Mesendoderm (in vitro differentiated cells): ENCODE measurements around the gene CSF2RB.

ENCODE experiments used
- DNase-seq: peaks from one replicate; pipeline ENCODE4 v3.0.0; 2013
- H2AK5ac ChIP-seq: 2 replicates; pipeline ENCODE4 v1.6.1; 2013; ENCODE audit warnings: low read length, inconsistent platforms
- H2BK120ac ChIP-seq: 2 replicates; pipeline ENCODE4 v1.6.1; 2013; ENCODE audit warnings: low read depth, mild to moderate bottlenecking, low read length, moderate library complexity, mixed read lengths
- H2BK15ac ChIP-seq: replicated peaks from 2 replicates; pipeline ENCODE4 v1.6.1; 2013; ENCODE audit warnings: low read depth, mild to moderate bottlenecking, moderate library complexity
- H2BK5ac ChIP-seq: 2 replicates; pipeline ENCODE4 v1.6.1; 2013; ENCODE audit warnings: low read length, inconsistent platforms
- H3K18ac ChIP-seq: 2 replicates; pipeline ENCODE4 v1.6.1; 2013; ENCODE audit warnings: mild to moderate bottlenecking, low read length, mixed read lengths
- H3K23ac ChIP-seq: one replicate; pipeline ENCODE4 v1.6.1; 2013; ENCODE audit warnings: low read length
- H3K27ac ChIP-seq: 2 replicates; pipeline ENCODE4 v1.5.1; 2013; ENCODE audit warnings: low read depth, mild to moderate bottlenecking, inconsistent platforms, low read length, moderate library complexity
- H3K27me3 ChIP-seq: 2 replicates; pipeline ENCODE4 v1.6.1; 2013; ENCODE audit warnings: low read length, control low read depth, mild to moderate bottlenecking, inconsistent platforms; ENCODE audit not compliant: insufficient read depth, poor library complexity
- H3K36me3 ChIP-seq: 2 replicates; pipeline ENCODE4 v1.6.1; 2013; ENCODE audit warnings: low read length, inconsistent platforms; ENCODE audit not compliant: control insufficient read depth, insufficient read depth
- H3K4ac ChIP-seq: one replicate; pipeline ENCODE4 v1.6.1; 2013; ENCODE audit warnings: low read depth, mild to moderate bottlenecking, low read length, moderate library complexity
- H3K4me1 ChIP-seq: 2 replicates; pipeline ENCODE4 v1.6.1; 2013; ENCODE audit warnings: low read depth, low read length, inconsistent platforms; ENCODE audit not compliant: control insufficient read depth
- H3K4me2 ChIP-seq: 2 replicates; pipeline ENCODE4 v1.6.1; 2013; ENCODE audit warnings: low read length
- H3K4me3 ChIP-seq: 2 replicates; pipeline ENCODE4 v1.5.1; 2013; ENCODE audit warnings: mild to moderate bottlenecking, low read length
- H3K56ac ChIP-seq: one replicate; pipeline ENCODE4 v1.6.1; 2013; ENCODE audit warnings: low read length
- H3K79me1 ChIP-seq: 2 replicates; pipeline ENCODE4 v1.6.1; 2013; ENCODE audit warnings: low read length, inconsistent platforms
- H3K79me2 ChIP-seq: 2 replicates; pipeline ENCODE4 v1.6.1; 2013; ENCODE audit warnings: mild to moderate bottlenecking, low read length; ENCODE audit not compliant: control insufficient read depth, insufficient read depth
- H3K9ac ChIP-seq: 2 replicates; pipeline ENCODE4 v1.6.1; 2013; ENCODE audit warnings: low read length, inconsistent platforms
- H4K5ac ChIP-seq: one replicate; pipeline ENCODE4 v1.6.1; 2013; ENCODE audit warnings: low read length
- H4K8ac ChIP-seq: one replicate; pipeline ENCODE4 v1.6.1; 2013; ENCODE audit warnings: low read depth, mild to moderate bottlenecking, control low read depth, low read length, moderate library complexity
- WGBS: extraction: QIAGEN DNeasy Blood & Tissue Kit; methylation state at CpG from one replicate; pipeline ENCODE4 v1.1.7; 2013; ENCODE audit warnings: low lambda C conversion rate, missing lambda C conversion rate; ENCODE audit not compliant: insufficient coverage; ENCODE audit errors: extremely low coverage; 5-methylcytosine and 5-hydroxymethylcytosine counted together

The CSF2RB gene

DNA sequence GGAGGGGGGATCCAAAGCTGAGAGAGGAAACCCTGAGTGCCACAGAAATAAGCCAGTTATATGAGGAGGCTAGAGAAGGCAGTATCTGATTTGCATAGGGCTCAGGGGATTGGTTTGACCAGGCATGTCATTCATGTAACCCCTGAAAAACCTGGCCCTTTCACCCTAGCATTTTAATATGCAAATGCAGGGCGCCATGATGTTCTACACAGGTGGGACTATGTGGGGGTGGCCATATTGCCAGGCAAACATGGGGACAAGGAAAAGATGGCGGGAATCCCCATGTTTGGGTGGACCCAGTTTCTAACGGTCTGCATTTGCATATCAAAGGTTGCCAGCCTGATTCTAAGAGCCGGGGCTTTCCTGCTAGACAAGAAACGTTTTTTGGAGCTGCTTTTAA is 27.2 kb downstream of the CSF2RB start:
- H3K79me1 ChIP-seq: no peaks in the 10 kb centered on the region
- H3K56ac ChIP-seq: no peak overlapping the region
- DNase-seq: no peak
- no CpG with 5 or more reads among the region's 5 CpGs for WGBS
- no peak overlapping the region for H3K27ac ChIP-seq
- H4K8ac ChIP-seq: no peak overlapping the region
- H3K36me3 ChIP-seq: no peaks in the 10 kb centered on the region
- no peak overlapping the region for H2BK5ac ChIP-seq
- H3K27me3 ChIP-seq: no peaks in the 10 kb centered on the region
- no peaks in the 10 kb centered on the region for H3K4me1 ChIP-seq
- no peak overlapping the region for H3K4me3 ChIP-seq
- H3K18ac ChIP-seq: no peak overlapping the region
- no peak overlapping the region for H2AK5ac ChIP-seq
- no peak overlapping the region for H4K5ac ChIP-seq
- no peak overlapping the region for H3K4ac ChIP-seq
- no peaks in the 10 kb centered on the region for H3K79me2 ChIP-seq
- no peak overlapping the region for H3K9ac ChIP-seq
- H2BK120ac ChIP-seq: no peak overlapping the region
- H3K23ac ChIP-seq: no peak overlapping the region
- no peak overlapping the region for H3K4me2 ChIP-seq
- H2BK15ac ChIP-seq: no peak overlapping the region

DNA sequence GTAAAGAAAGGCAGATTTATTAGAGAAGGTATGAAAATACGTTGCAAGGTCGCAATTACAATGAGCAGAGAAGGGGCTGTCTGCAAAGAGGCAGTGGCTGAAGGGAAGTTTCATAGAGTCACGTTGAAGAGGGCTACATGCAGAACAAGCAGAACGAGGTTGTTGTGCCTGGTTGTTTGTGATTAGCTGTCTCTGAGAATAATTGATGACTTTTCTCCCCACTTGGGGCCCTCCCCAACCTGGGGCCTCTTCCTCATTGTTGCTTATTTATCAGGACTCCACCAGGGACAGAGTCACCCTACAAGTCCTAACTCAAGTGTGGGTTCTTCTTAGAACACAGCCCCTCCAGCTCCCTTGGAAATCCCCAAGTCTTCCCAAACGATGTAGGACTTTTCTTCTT is 29.1 kb downstream of the CSF2RB start:
- no peak overlapping the region for H3K56ac ChIP-seq
- no peak overlapping the region for H3K23ac ChIP-seq
- H4K8ac ChIP-seq: no peak overlapping the region
- H2BK5ac ChIP-seq: no peak overlapping the region
- H3K36me3 ChIP-seq: no peaks in the 10 kb centered on the region
- H3K4me3 ChIP-seq: no peak overlapping the region
- H2BK15ac ChIP-seq: no peak overlapping the region
- DNase-seq: no peak
- H3K4me2 ChIP-seq: no peak overlapping the region
- WGBS: no CpG with 5 or more reads among the region's 5 CpGs
- no peaks in the 10 kb centered on the region for H3K4me1 ChIP-seq
- no peak overlapping the region for H3K9ac ChIP-seq
- no peaks in the 10 kb centered on the region for H3K79me1 ChIP-seq
- no peaks in the 10 kb centered on the region for H3K27me3 ChIP-seq
- no peaks in the 10 kb centered on the region for H3K79me2 ChIP-seq
- no peak overlapping the region for H3K27ac ChIP-seq
- no peak overlapping the region for H3K4ac ChIP-seq
- no peak overlapping the region for H2AK5ac ChIP-seq
- no peak overlapping the region for H3K18ac ChIP-seq
- H4K5ac ChIP-seq: no peak overlapping the region
- H2BK120ac ChIP-seq: no peak overlapping the region

DNA sequence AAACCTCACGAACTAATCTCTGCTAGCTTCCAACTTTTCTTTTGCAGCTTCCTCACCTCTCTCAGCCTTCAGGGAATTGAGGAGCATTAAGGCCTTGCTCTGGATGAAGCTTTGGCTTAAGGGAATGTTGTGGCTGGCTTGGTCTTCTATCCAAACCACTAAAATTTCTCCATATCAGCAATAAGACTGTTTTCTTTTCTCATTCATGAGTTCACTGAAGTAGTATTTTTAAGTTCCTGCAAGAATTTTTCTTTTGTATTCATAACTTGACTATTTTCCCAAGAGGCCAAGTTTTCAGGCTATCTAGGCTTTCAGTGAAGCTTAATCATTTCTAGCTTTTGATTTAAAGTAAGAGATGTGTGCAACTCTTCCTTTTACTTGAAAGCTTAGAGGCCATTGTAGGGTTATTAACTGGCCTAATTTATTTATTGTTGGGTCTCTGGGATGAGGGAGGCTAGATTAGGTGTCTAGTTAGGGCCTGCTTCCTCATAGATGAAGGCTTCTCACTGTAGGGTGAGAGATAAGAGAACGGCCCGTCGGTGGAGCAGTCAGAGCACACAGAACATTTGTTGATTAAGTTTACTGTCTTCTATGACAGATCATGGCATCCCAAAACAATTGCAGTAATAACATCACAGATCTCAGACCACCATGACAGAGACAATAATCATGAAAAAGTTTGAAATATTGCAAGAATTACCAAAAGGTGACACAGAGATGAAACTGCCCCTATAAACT is 33.2 kb downstream of the CSF2RB start:
- no peak overlapping the region for H2BK15ac ChIP-seq
- no peak overlapping the region for H2AK5ac ChIP-seq
- no peak overlapping the region for H3K56ac ChIP-seq
- no peak overlapping the region for H2BK120ac ChIP-seq
- no peak overlapping the region for H3K4ac ChIP-seq
- no peaks in the 10 kb centered on the region for H3K79me2 ChIP-seq
- H3K36me3 ChIP-seq: no peaks in the 10 kb centered on the region
- no peaks in the 10 kb centered on the region for H3K4me1 ChIP-seq
- H2BK5ac ChIP-seq: no peak overlapping the region
- no peak overlapping the region for H4K8ac ChIP-seq
- no peaks in the 10 kb centered on the region for H3K27me3 ChIP-seq
- no peak overlapping the region for H3K18ac ChIP-seq
- H4K5ac ChIP-seq: no peak overlapping the region
- WGBS: no CpG with 5 or more reads among the region's 4 CpGs
- H3K4me2 ChIP-seq: no peak overlapping the region
- H3K79me1 ChIP-seq: no peaks in the 10 kb centered on the region
- DNase-seq: peak; percentile 13
- H3K9ac ChIP-seq: no peak overlapping the region
- no peak overlapping the region for H3K27ac ChIP-seq
- no peak overlapping the region for H3K4me3 ChIP-seq
- no peak overlapping the region for H3K23ac ChIP-seq

DNA sequence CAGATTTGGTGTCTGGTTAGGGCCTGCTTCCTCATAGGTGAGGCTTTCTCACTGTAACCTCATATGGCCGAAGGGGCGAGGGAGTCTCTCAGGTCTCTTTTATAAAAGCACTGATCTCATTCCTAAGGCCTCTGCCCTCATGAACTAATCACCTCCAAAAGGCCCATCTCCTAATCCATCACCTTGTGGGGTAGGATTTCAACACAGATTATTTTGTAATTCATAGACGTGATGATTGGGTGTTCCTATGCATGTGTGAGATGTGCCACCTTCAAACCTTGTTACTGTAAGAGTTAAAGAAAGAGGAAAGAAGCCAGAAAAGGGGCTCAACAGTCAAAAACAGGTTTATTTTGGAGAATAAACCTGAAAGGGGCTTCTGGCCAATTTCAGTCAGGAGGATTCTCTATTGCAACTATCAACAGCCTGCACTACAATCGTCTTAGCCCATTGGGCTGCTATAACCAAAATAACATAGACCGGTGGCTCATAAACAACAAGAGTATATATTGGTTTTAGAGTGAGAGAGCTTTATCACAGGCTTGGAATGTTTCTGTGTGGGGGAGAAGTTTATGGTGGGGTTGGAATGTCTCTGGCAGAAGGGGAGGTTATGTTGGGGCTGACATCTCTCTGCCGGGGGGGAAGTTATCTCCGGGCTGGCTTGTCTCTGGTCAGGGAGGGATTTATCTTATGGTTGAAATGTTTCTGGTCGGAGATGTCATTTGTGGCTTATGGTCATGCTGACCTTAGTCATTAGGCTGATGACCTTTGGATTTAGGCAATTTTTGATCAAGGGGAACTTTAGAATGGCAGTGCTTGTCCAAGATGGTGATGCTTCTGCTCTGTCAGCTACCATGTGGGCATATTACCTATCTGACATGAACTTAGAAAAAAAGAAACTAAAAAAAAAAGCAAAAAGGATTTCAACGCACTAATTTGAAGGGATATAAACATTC is 35.1 kb downstream of the CSF2RB start:
- H3K18ac ChIP-seq: no peak overlapping the region
- H3K79me1 ChIP-seq: no peaks in the 10 kb centered on the region
- no peak overlapping the region for H3K27ac ChIP-seq
- H2AK5ac ChIP-seq: no peak overlapping the region
- H3K4me3 ChIP-seq: no peak overlapping the region
- H2BK15ac ChIP-seq: no peak overlapping the region
- H3K4me1 ChIP-seq: no peaks in the 10 kb centered on the region
- no peak for DNase-seq
- no peak overlapping the region for H3K56ac ChIP-seq
- no peak overlapping the region for H2BK5ac ChIP-seq
- H3K79me2 ChIP-seq: no peaks in the 10 kb centered on the region
- no peak overlapping the region for H2BK120ac ChIP-seq
- no peak overlapping the region for H3K4ac ChIP-seq
- H3K23ac ChIP-seq: no peak overlapping the region
- no peak overlapping the region for H4K8ac ChIP-seq
- no peak overlapping the region for H4K5ac ChIP-seq
- WGBS: no CpG with 5 or more reads among the region's 9 CpGs
- H3K9ac ChIP-seq: no peak overlapping the region
- no peaks in the 10 kb centered on the region for H3K36me3 ChIP-seq
- H3K27me3 ChIP-seq: no peaks in the 10 kb centered on the region
- no peak overlapping the region for H3K4me2 ChIP-seq

DNA sequence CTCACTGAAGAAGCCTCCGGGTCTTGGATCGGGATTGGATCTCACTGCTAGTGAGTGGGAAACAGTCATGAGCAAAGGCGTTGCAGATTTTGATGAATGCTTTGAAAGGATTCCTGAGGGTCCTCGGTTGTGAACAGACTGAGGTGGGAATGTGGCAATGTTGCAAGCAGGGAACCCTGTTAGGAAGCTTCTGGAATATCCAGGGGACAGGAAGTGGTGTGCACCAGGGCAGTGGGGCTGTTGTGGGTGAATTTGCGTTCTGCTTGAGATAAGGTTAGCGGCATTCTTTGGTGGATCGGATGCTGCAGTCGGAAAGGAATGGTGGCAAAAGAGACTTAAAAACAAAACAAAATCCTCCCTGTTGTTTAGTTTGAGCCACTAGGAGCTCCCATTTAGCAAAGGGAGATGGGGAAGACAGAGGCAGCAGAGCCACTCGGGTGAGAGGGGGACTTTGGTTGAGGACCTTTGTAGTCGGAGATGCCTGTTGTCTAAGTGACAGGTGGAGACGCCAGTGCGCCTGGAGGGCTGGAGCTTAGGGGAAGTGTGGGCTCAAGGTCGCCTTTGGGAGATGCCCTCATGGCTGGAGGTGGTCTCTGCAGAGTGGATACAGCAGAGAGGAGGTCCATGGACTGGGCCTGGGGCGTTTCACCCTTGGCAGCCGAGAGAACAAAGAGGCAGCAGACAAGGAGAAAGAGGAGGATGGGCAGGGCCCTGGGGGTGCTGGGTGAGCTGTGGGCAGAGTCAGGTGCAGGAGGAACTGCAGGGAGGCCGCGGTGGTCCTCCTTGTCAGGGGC is 37.6 kb downstream of the CSF2RB start:
- no peak overlapping the region for H4K8ac ChIP-seq
- no peak overlapping the region for H3K18ac ChIP-seq
- H3K4me3 ChIP-seq: no peak overlapping the region
- no peak overlapping the region for H3K56ac ChIP-seq
- H2BK120ac ChIP-seq: no peak overlapping the region
- H3K27ac ChIP-seq: no peak overlapping the region
- no peak overlapping the region for H2BK5ac ChIP-seq
- whole genome bisulfite sequencing: no CpG with 5 or more reads among the region's 17 CpGs
- no peak for DNase-seq
- no peaks in the 10 kb centered on the region for H3K36me3 ChIP-seq
- H3K4me1 ChIP-seq: no peaks in the 10 kb centered on the region
- H3K27me3 ChIP-seq: no peaks in the 10 kb centered on the region
- no peaks in the 10 kb centered on the region for H3K79me1 ChIP-seq
- no peak overlapping the region for H3K4me2 ChIP-seq
- no peak overlapping the region for H3K9ac ChIP-seq
- no peak overlapping the region for H3K4ac ChIP-seq
- no peak overlapping the region for H4K5ac ChIP-seq
- no peak overlapping the region for H2BK15ac ChIP-seq
- H2AK5ac ChIP-seq: no peak overlapping the region
- H3K23ac ChIP-seq: no peak overlapping the region
- no peaks in the 10 kb centered on the region for H3K79me2 ChIP-seq
